HCT116 (cell line): ENCODE data around the gene GID4.

Source experiments
- EGR1 ChIP-seq: IDR thresholded peaks from 2 replicates; pipeline ENCODE4 v1.6.1; 2012; ENCODE audit warnings: low read depth
- EZH2 ChIP-seq: fragments of 200-600 bp; sonication (generic); IDR thresholded peaks from 2 replicates; pipeline ENCODE4 v1.6.1; 2017; ENCODE audit warnings: antibody characterized with exemption, mixed run types
- EZH2phosphoT487 ChIP-seq: fragments of 200-600 bp; IDR thresholded peaks from 2 replicates; pipeline ENCODE4 v1.6.1; 2018; ENCODE audit warnings: antibody characterized with exemption, borderline replicate concordance
- POLR2A ChIP-seq: IDR thresholded peaks from 2 replicates; pipeline ENCODE4 v1.7.0; 2011; ENCODE audit warnings: borderline replicate concordance; ENCODE audit not compliant: insufficient read depth, insufficient read length; ENCODE audit errors: extremely low read depth
- POLR2AphosphoS5 ChIP-seq: IDR thresholded peaks from 2 replicates; pipeline ENCODE4 v1.6.1; 2011; ENCODE audit warnings: mild to moderate bottlenecking, low read depth, low read length, moderate library complexity
- RAD21 ChIP-seq: IDR thresholded peaks from 2 replicates; pipeline ENCODE4 v1.6.1; 2012; ENCODE audit warnings: low read depth, mild to moderate bottlenecking
- SP1 ChIP-seq: IDR thresholded peaks from 2 replicates; pipeline ENCODE4 v1.6.1; 2012; ENCODE audit warnings: low read depth
- SRF ChIP-seq: IDR thresholded peaks from 2 replicates; pipeline ENCODE4 v1.6.1; 2012; ENCODE audit warnings: low read depth
- YY1 ChIP-seq: IDR thresholded peaks from 2 replicates; pipeline ENCODE4 v1.6.1; 2011; ENCODE audit warnings: low read length, low read depth, moderate library complexity, mild to moderate bottlenecking; ENCODE audit not compliant: insufficient replicate concordance; ENCODE audit errors: extremely low read depth
- ZFX ChIP-seq: fragments of 450-650 bp; IDR thresholded peaks from 2 replicates; pipeline ENCODE4 v1.6.1; 2017
- ZNF274 ChIP-seq: fragments of 200-500 bp; sonication (Bioruptor generic); IDR thresholded peaks from 2 replicates; pipeline ENCODE4 v1.6.1; 2014; ENCODE audit warnings: mild to moderate bottlenecking, low read depth, low read length, inconsistent platforms
- TF ChIP-seq, protein P1 (sequence below), 3 experiments: fragments of 200-600 bp in 1 of 3; sonication (generic) in 1 of 3; IDR thresholded peaks in 2 of 3; conservative IDR thresholded peaks in 1 of 3; 2 replicates each; pipeline ENCODE4 v1.5.1; 2012 to 2017; ENCODE audit warnings: low read depth in 2 of 3, low read length in 2 of 3, antibody characterized with exemption in 1 of 3, borderline replicate concordance in 1 of 3, control low read depth in 1 of 3, mild to moderate bottlenecking in 1 of 3, mixed read lengths in 1 of 3, mixed run types in 1 of 3, moderate library complexity in 1 of 3; ENCODE audit not compliant: insufficient read depth in 1 of 3
- TF ChIP-seq, protein P2 (sequence below): IDR thresholded peaks from 2 replicates; pipeline ENCODE4 v1.6.1; 2012; ENCODE audit warnings: low read depth
- TF ChIP-seq, protein P3 (sequence below): IDR thresholded peaks from 2 replicates; pipeline ENCODE4 v1.6.1; 2011; ENCODE audit warnings: mild to moderate bottlenecking, low read length, moderate library complexity; ENCODE audit not compliant: insufficient replicate concordance; ENCODE audit errors: extremely low read depth

DNA sequence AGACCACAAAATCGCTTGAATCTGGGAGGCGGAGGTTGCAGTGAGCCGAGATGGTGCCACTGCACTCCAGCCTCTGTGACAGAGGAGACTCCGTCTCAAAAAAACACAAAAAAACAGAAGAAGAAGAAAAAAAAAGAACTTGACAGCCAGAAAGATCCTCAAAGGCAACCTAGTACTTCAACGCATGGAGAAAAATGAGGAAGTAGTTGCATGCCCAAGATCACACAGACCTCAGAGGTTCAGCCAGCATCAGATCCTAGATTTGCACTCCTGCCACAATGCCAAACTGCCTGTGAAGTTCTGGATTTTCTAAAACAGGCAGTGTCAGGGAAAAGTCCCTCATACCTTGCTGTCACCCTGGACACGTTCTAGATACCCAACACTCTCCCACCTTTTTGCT is 1.7 kb upstream of the GID4 start:
- TF ChIP-seq, protein P1, sequence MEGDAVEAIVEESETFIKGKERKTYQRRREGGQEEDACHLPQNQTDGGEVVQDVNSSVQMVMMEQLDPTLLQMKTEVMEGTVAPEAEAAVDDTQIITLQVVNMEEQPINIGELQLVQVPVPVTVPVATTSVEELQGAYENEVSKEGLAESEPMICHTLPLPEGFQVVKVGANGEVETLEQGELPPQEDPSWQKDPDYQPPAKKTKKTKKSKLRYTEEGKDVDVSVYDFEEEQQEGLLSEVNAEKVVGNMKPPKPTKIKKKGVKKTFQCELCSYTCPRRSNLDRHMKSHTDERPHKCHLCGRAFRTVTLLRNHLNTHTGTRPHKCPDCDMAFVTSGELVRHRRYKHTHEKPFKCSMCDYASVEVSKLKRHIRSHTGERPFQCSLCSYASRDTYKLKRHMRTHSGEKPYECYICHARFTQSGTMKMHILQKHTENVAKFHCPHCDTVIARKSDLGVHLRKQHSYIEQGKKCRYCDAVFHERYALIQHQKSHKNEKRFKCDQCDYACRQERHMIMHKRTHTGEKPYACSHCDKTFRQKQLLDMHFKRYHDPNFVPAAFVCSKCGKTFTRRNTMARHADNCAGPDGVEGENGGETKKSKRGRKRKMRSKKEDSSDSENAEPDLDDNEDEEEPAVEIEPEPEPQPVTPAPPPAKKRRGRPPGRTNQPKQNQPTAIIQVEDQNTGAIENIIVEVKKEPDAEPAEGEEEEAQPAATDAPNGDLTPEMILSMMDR (IDR thresholded peaks at IDR 0.05 in 2 of 3, conservative IDR thresholded peaks at IDR 0.05 in 1 of 3; ENCODE audit: borderline replicate concordance in 1 of 3, insufficient read depth in 1 of 3, low read depth in 2 of 3, low read length in 2 of 3), result no peak
- TF ChIP-seq, protein P2, sequence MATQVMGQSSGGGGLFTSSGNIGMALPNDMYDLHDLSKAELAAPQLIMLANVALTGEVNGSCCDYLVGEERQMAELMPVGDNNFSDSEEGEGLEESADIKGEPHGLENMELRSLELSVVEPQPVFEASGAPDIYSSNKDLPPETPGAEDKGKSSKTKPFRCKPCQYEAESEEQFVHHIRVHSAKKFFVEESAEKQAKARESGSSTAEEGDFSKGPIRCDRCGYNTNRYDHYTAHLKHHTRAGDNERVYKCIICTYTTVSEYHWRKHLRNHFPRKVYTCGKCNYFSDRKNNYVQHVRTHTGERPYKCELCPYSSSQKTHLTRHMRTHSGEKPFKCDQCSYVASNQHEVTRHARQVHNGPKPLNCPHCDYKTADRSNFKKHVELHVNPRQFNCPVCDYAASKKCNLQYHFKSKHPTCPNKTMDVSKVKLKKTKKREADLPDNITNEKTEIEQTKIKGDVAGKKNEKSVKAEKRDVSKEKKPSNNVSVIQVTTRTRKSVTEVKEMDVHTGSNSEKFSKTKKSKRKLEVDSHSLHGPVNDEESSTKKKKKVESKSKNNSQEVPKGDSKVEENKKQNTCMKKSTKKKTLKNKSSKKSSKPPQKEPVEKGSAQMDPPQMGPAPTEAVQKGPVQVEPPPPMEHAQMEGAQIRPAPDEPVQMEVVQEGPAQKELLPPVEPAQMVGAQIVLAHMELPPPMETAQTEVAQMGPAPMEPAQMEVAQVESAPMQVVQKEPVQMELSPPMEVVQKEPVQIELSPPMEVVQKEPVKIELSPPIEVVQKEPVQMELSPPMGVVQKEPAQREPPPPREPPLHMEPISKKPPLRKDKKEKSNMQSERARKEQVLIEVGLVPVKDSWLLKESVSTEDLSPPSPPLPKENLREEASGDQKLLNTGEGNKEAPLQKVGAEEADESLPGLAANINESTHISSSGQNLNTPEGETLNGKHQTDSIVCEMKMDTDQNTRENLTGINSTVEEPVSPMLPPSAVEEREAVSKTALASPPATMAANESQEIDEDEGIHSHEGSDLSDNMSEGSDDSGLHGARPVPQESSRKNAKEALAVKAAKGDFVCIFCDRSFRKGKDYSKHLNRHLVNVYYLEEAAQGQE, result no peak
- TF ChIP-seq, protein P3, sequence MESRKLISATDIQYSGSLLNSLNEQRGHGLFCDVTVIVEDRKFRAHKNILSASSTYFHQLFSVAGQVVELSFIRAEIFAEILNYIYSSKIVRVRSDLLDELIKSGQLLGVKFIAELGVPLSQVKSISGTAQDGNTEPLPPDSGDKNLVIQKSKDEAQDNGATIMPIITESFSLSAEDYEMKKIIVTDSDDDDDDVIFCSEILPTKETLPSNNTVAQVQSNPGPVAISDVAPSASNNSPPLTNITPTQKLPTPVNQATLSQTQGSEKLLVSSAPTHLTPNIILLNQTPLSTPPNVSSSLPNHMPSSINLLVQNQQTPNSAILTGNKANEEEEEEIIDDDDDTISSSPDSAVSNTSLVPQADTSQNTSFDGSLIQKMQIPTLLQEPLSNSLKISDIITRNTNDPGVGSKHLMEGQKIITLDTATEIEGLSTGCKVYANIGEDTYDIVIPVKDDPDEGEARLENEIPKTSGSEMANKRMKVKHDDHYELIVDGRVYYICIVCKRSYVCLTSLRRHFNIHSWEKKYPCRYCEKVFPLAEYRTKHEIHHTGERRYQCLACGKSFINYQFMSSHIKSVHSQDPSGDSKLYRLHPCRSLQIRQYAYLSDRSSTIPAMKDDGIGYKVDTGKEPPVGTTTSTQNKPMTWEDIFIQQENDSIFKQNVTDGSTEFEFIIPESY, result no peak
- TF ChIP-seq POLR2A (no peak), SP1 (no peak), RAD21 (no peak), EGR1 (no peak), ZFX (no peak), EZH2 (no peak), SRF (no peak), POLR2AphosphoS5 (no peak), YY1 (no peak), ZNF274 (no peak), EZH2phosphoT487 (no peak)
